Trophoblast cell (in vitro differentiated cells and primary cell): ENCODE results near the gene KDM2B.

Source experiments
- DNase-seq, 2 donors: peaks; one replicate each; pipeline ENCODE4 v3.0.0-alpha.2; 2016
- H2AFZ ChIP-seq: 2 replicates; pipeline ENCODE4 v1.6.1; 2013; ENCODE audit warnings: low read length, moderate library complexity, mild to moderate bottlenecking; ENCODE audit not compliant: insufficient read depth, poor library complexity
- H2AK5ac ChIP-seq: 2 replicates; pipeline ENCODE4 v1.6.1; 2013; ENCODE audit warnings: mild to moderate bottlenecking, low read length
- H2BK120ac ChIP-seq: 2 replicates; pipeline ENCODE4 v1.6.1; 2013; ENCODE audit warnings: low read length, mild to moderate bottlenecking, moderate library complexity; ENCODE audit not compliant: insufficient read depth, poor library complexity
- H2BK12ac ChIP-seq: 2 replicates; pipeline ENCODE4 v1.6.1; 2013; ENCODE audit warnings: mild to moderate bottlenecking, low read length, moderate library complexity
- H2BK5ac ChIP-seq: 2 replicates; pipeline ENCODE4 v1.6.1; 2013; ENCODE audit warnings: low read length, low read depth, moderate library complexity, mild to moderate bottlenecking; ENCODE audit not compliant: poor library complexity
- H3K14ac ChIP-seq: 2 replicates; pipeline ENCODE4 v1.6.1; 2013; ENCODE audit warnings: mild to moderate bottlenecking, low read length
- H3K18ac ChIP-seq: 2 replicates; pipeline ENCODE4 v1.6.1; 2013; ENCODE audit warnings: mild to moderate bottlenecking, low read length
- H3K23ac ChIP-seq: 2 replicates; pipeline ENCODE4 v1.6.1; 2013; ENCODE audit warnings: low read length
- H3K27ac ChIP-seq: 2 replicates; pipeline ENCODE4 v1.5.1; 2013; ENCODE audit warnings: low read depth, mild to moderate bottlenecking, inconsistent platforms, low read length, moderate library complexity
- H3K27me3 ChIP-seq: 2 replicates; pipeline ENCODE4 v1.6.1; 2013; ENCODE audit warnings: inconsistent platforms, mild to moderate bottlenecking, low read length, moderate library complexity; ENCODE audit not compliant: insufficient read depth
- H3K36me3 ChIP-seq, 2 experiments: 1 replicate in 1 of 2; 2 replicates in 1 of 2; pipeline ENCODE4 v1.6.1; 2013; ENCODE audit warnings: low read length in 2 of 2, mild to moderate bottlenecking in 2 of 2, moderate library complexity in 1 of 2; ENCODE audit not compliant: insufficient read depth in 2 of 2, control insufficient read depth in 1 of 2
- H3K4ac ChIP-seq: 2 replicates; pipeline ENCODE4 v1.6.1; 2013; ENCODE audit warnings: low read depth, mild to moderate bottlenecking, low read length, moderate library complexity
- H3K4me1 ChIP-seq, 2 experiments: 1 replicate in 1 of 2; 2 replicates in 1 of 2; pipeline ENCODE4 v1.6.1; 2013; ENCODE audit warnings: low read length in 2 of 2, mild to moderate bottlenecking in 2 of 2, moderate library complexity in 1 of 2; ENCODE audit not compliant: insufficient read depth in 2 of 2, control insufficient read depth in 1 of 2
- H3K4me2 ChIP-seq: 2 replicates; pipeline ENCODE4 v1.6.1; 2013; ENCODE audit warnings: inconsistent platforms, mild to moderate bottlenecking, low read length, moderate library complexity
- H3K4me3 ChIP-seq: 2 replicates; pipeline ENCODE4 v1.5.1; 2013; ENCODE audit warnings: mild to moderate bottlenecking, low read depth, low read length, inconsistent platforms
- H3K79me1 ChIP-seq: one replicate; pipeline ENCODE4 v1.6.1; 2013; ENCODE audit warnings: low read length
- H3K79me2 ChIP-seq: 2 replicates; pipeline ENCODE4 v1.6.1; 2013; ENCODE audit warnings: low read length, mild to moderate bottlenecking; ENCODE audit not compliant: control insufficient read depth, insufficient read depth, poor library complexity
- H3K9ac ChIP-seq: 2 replicates; pipeline ENCODE4 v1.6.1; 2013; ENCODE audit warnings: mild to moderate bottlenecking, low read length
- H3K9me3 ChIP-seq: 2 replicates; pipeline ENCODE4 v1.6.1; 2013; ENCODE audit warnings: low read depth, mild to moderate bottlenecking, control low read depth, inconsistent platforms, low read length; ENCODE audit not compliant: insufficient read depth
- H4K12ac ChIP-seq: 2 replicates; pipeline ENCODE4 v1.6.1; 2013; ENCODE audit warnings: low read depth, mild to moderate bottlenecking, low read length, moderate library complexity
- H4K8ac ChIP-seq: 2 replicates; pipeline ENCODE4 v1.6.1; 2013; ENCODE audit warnings: low read depth, mild to moderate bottlenecking, low read length, moderate library complexity
- H4K91ac ChIP-seq: one replicate; pipeline ENCODE4 v1.6.1; 2013; ENCODE audit warnings: low read depth, mild to moderate bottlenecking, low read length, moderate library complexity
- WGBS: extraction: QIAGEN DNeasy Blood & Tissue Kit; methylation state at CpG from one replicate; pipeline ENCODE4 v1.1.7; 2013; ENCODE audit warnings: missing lambda C conversion rate; ENCODE audit not compliant: insufficient read length, insufficient coverage; ENCODE audit errors: extremely low coverage; 5-methylcytosine and 5-hydroxymethylcytosine counted together

Gene KDM2B

GRCh38 chr12:121523741-121524140, 57.1 kb downstream of the KDM2B start:
- H3K36me3 ChIP-seq: peaks cover 7 to 9% of the 10 kb centered on the region in 2 experiments
- no peak overlapping the region for H4K8ac ChIP-seq
- H3K4me2 ChIP-seq: no peak overlapping the region
- no peak overlapping the region for H2BK5ac ChIP-seq
- no peak overlapping the region for H3K9ac ChIP-seq
- H3K4ac ChIP-seq: no peak overlapping the region
- no peak overlapping the region for H4K91ac ChIP-seq
- no peak overlapping the region for H3K14ac ChIP-seq
- no peak overlapping the region for H3K23ac ChIP-seq
- H3K9me3 ChIP-seq: peaks cover 6% of the 10 kb centered on the region
- no peak overlapping the region for H2AK5ac ChIP-seq
- H3K4me3 ChIP-seq: no peak overlapping the region
- H3K27me3 ChIP-seq: no peaks in the 10 kb centered on the region
- H3K4me1 ChIP-seq: peaks cover 0 to 2% of the 10 kb centered on the region in 2 experiments
- no peak for DNase-seq
- H2BK120ac ChIP-seq: no peak overlapping the region
- H4K12ac ChIP-seq: no peak overlapping the region
- no peaks in the 10 kb centered on the region for H3K79me1 ChIP-seq
- no peak overlapping the region for H2AFZ ChIP-seq
- no peaks in the 10 kb centered on the region for H3K79me2 ChIP-seq
- H2BK12ac ChIP-seq: no peak overlapping the region
- WGBS: no CpG with 5 or more reads among the region's 16 CpGs
- no peak overlapping the region for H3K18ac ChIP-seq
- H3K27ac ChIP-seq: no peak overlapping the region

GRCh38 chr12:121522971-121523370, 57.9 kb downstream of the KDM2B start:
- Histone ChIP-seq H3K4me1 (peaks cover 0 to 2% of the 10 kb centered on the region in 2 experiments), H3K79me1 (no peaks in the 10 kb centered on the region), H2BK5ac (no peak overlapping the region), H2BK12ac (no peak overlapping the region), H3K18ac (no peak overlapping the region), H2AFZ (no peak overlapping the region), H3K79me2 (no peaks in the 10 kb centered on the region), H2BK120ac (no peak overlapping the region), H2AK5ac (no peak overlapping the region), H3K4me3 (peak overlapping the region; percentile 48), H4K8ac (no peak overlapping the region), H3K27ac (no peak overlapping the region), H4K12ac (no peak overlapping the region), H4K91ac (no peak overlapping the region), H3K4me2 (no peak overlapping the region), H3K23ac (no peak overlapping the region), H3K14ac (no peak overlapping the region), H3K36me3 (peaks cover 9 to 11% of the 10 kb centered on the region in 2 experiments), H3K27me3 (no peaks in the 10 kb centered on the region), H3K4ac (no peak overlapping the region), H3K9me3 (peaks cover 6% of the 10 kb centered on the region), H3K9ac (no peak overlapping the region)
- WGBS: no CpG with 5 or more reads among the region's 11 CpGs
- DNase-seq: no peak

GRCh38 chr12:121520586-121521086, 60.2 kb downstream of the KDM2B start:
- H3K14ac ChIP-seq: no peak overlapping the region
- no peak overlapping the region for H2AFZ ChIP-seq
- no peak for DNase-seq
- WGBS: no CpG with 5 or more reads among the region's 20 CpGs
- no peak overlapping the region for H3K4ac ChIP-seq
- no peak overlapping the region for H3K4me2 ChIP-seq
- peaks cover 9 to 11% of the 10 kb centered on the region in 2 experiments for H3K36me3 ChIP-seq
- H3K4me3 ChIP-seq: no peak overlapping the region
- no peak overlapping the region for H3K27ac ChIP-seq
- H3K27me3 ChIP-seq: no peaks in the 10 kb centered on the region
- no peak overlapping the region for H3K9ac ChIP-seq
- no peak overlapping the region for H2BK5ac ChIP-seq
- H4K8ac ChIP-seq: no peak overlapping the region
- no peak overlapping the region for H3K18ac ChIP-seq
- H3K9me3 ChIP-seq: peaks cover 6% of the 10 kb centered on the region
- no peak overlapping the region for H4K12ac ChIP-seq
- H3K23ac ChIP-seq: no peak overlapping the region
- peaks cover 0 to 2% of the 10 kb centered on the region in 2 experiments for H3K4me1 ChIP-seq
- no peak overlapping the region for H2AK5ac ChIP-seq
- no peak overlapping the region for H4K91ac ChIP-seq
- H3K79me2 ChIP-seq: no peaks in the 10 kb centered on the region
- H2BK12ac ChIP-seq: no peak overlapping the region
- no peak overlapping the region for H2BK120ac ChIP-seq
- peaks cover 2% of the 10 kb centered on the region for H3K79me1 ChIP-seq

- Histone ChIP-seq H4K8ac (no peak overlapping the region), H3K18ac (no peak overlapping the region), H3K4me3 (no peak overlapping the region), H3K4ac (no peak overlapping the region), H2AFZ (no peak overlapping the region), H2BK12ac (no peak overlapping the region), H3K23ac (no peak overlapping the region), H3K79me2 (no peaks in the 10 kb centered on the region), H3K27ac (no peak overlapping the region), H3K14ac (no peak overlapping the region), H2BK120ac (no peak overlapping the region), H4K91ac (no peak overlapping the region), H3K79me1 (peaks cover 2% of the 10 kb centered on the region), H2BK5ac (no peak overlapping the region), H3K27me3 (no peaks in the 10 kb centered on the region), H4K12ac (no peak overlapping the region), H3K9ac (no peak overlapping the region), H3K9me3 (peaks cover 6% of the 10 kb centered on the region), H2AK5ac (no peak overlapping the region), H3K36me3 (peaks cover 6 to 11% of the 10 kb centered on the region in 2 experiments), H3K4me1 (peaks cover 0 to 4% of the 10 kb centered on the region in 2 experiments), H3K4me2 (no peak overlapping the region)
- DNase-seq: no peak
- WGBS: no CpG with 5 or more reads among the region's 13 CpGs
Observed at GRCh38 chr12:121520119-121520518, 60.7 kb downstream of the KDM2B start.
